RKO (cell line): ENCODE results near the gene CFAP97D2.
A peak's percentile ranks its signal among the peaks of the same experiment; 100 is the strongest.
"Not testable (repeated sequence)": the region's sequence is repeated elsewhere in the genome, so short reads cannot be mapped to it uniquely, and the experiment has no call there.

Experiments
- DNase-seq: peaks from one replicate; pipeline ENCODE4 v3.0.0-alpha.2; 2016; ENCODE audit warnings: low spot score

Gene CFAP97D2

GRCh38 chr13:114235697-114236096, 56.6 kb downstream of the CFAP97D2 start:
- DNase-seq = peak; percentile 57

GRCh38 chr13:114236227-114236626, 57.2 kb downstream of the CFAP97D2 start:
- DNase-seq = no peak

- DNase-seq = no peak
Measured at GRCh38 chr13:114237415-114238112, 58.5 kb downstream of the CFAP97D2 start.

- DNase-seq = no peak
Measured at GRCh38 chr13:114241918-114242317, 62.9 kb downstream of the CFAP97D2 start.

GRCh38 chr13:114243971-114244370, 64.9 kb downstream of the CFAP97D2 start:
- no peak for DNase-seq

GRCh38 chr13:114244637-114245036, 65.6 kb downstream of the CFAP97D2 start:
- DNase-seq = no peak

GRCh38 chr13:114248011-114248410, 69.0 kb downstream of the CFAP97D2 start:
- no peak for DNase-seq

- DNase-seq = no peak
Measured at GRCh38 chr13:114249077-114249476, 70.0 kb downstream of the CFAP97D2 start.

- not testable (repeated sequence) for DNase-seq
Measured at GRCh38 chr13:114251639-114252440, 72.8 kb downstream of the CFAP97D2 start.

GRCh38 chr13:114256547-114256946, 77.5 kb downstream of the CFAP97D2 start:
- no peak for DNase-seq

- DNase-seq = no peak
Measured at GRCh38 chr13:114257014-114257413, 78.0 kb downstream of the CFAP97D2 start.

- no peak for DNase-seq
Measured at GRCh38 chr13:114258589-114258988, 79.5 kb downstream of the CFAP97D2 start.

- DNase-seq = no peak
Measured at GRCh38 chr13:114259374-114259773, 80.3 kb downstream of the CFAP97D2 start.

GRCh38 chr13:114259974-114260373, 80.9 kb downstream of the CFAP97D2 start:
- DNase-seq = no peak

GRCh38 chr13:114260814-114261213, 81.8 kb downstream of the CFAP97D2 start:
- DNase-seq = no peak

- DNase-seq = no peak
Measured at GRCh38 chr13:114261328-114261965, 82.4 kb downstream of the CFAP97D2 start.

GRCh38 chr13:114263578-114263977, 84.5 kb downstream of the CFAP97D2 start:
- no peak for DNase-seq

GRCh38 chr13:114264313-114264712, 85.3 kb downstream of the CFAP97D2 start:
- DNase-seq = not testable (repeated sequence)

- no peak for DNase-seq
Measured at GRCh38 chr13:114264886-114265611, 86.0 kb downstream of the CFAP97D2 start.

GRCh38 chr13:114266241-114266640, 87.2 kb downstream of the CFAP97D2 start:
- no peak for DNase-seq

GRCh38 chr13:114268344-114269280, 89.6 kb downstream of the CFAP97D2 start:
- no peak for DNase-seq
